ENCODE measurements around the gene CCDC71.

DNA sequence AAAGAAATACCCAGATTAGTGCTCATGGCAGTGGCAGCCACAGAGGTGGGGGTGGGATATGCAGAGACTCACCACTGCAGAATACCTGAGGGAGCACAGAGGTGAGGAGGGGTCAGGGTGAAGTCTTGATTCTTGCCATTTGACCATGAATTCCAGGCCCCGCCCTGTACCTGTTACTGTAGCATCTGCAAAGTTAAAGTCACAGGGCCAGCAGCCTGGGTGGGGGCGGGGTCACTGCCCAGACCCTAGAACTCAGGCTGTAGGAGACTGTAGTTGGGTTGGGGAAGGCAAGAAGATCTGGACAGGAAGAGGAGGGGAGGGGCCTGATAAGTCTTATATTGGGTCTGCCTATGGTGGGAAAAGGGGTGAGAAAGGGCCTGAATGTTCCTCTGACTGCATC lies 14.5 kb downstream of the CCDC71 start:
- TF ChIP-seq POLR2A (IDR thresholded peaks at IDR 0.05; ENCODE audit: low read length) (no peak), GATA1 (IDR thresholded peaks at IDR 0.05; ENCODE audit: low read depth, low read length) (no peak)
